Measurements from ENCODE around the gene SLC35B2.
A peak's percentile ranks its signal among the peaks of the same experiment; 100 is the strongest.
"Not testable (repeated sequence)": the region's sequence is repeated elsewhere in the genome, so short reads cannot be mapped to it uniquely, and the experiment has no call there.

Gene SLC35B2

GRCh38 chr6:44235891-44236516 is 21.3 kb downstream of the SLC35B2 start:
- DNase-seq (ENCODE audit: low spot score), result no peak

DNA sequence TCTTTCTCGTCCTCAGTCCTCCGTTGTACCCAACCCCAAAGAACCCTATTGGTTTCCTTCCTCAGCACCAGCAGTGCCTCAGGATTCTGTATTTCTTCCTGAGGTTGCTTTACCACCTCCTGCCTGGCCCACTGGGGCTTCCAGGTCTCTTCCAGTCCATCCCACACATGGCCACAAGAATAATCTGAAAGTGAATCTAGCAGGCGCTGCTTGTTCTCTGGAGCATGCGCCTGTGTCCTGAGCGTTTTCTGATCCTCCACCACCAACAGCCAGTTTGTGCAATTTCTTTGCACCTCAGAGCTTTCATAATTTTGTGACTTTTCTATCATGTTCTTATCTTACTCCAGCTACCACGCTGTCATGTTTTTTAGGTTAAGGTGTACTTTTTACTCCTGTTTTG is 22.1 kb downstream of the SLC35B2 start:
- no peak for DNase-seq (ENCODE audit: low spot score)

GRCh38 chr6:44234101-44235025 is 23.0 kb downstream of the SLC35B2 start:
- peak; percentile 62 for DNase-seq (ENCODE audit: low spot score)

GRCh38 chr6:44233567-44234100 is 23.7 kb downstream of the SLC35B2 start:
- no peak for DNase-seq (ENCODE audit: low spot score)

DNA sequence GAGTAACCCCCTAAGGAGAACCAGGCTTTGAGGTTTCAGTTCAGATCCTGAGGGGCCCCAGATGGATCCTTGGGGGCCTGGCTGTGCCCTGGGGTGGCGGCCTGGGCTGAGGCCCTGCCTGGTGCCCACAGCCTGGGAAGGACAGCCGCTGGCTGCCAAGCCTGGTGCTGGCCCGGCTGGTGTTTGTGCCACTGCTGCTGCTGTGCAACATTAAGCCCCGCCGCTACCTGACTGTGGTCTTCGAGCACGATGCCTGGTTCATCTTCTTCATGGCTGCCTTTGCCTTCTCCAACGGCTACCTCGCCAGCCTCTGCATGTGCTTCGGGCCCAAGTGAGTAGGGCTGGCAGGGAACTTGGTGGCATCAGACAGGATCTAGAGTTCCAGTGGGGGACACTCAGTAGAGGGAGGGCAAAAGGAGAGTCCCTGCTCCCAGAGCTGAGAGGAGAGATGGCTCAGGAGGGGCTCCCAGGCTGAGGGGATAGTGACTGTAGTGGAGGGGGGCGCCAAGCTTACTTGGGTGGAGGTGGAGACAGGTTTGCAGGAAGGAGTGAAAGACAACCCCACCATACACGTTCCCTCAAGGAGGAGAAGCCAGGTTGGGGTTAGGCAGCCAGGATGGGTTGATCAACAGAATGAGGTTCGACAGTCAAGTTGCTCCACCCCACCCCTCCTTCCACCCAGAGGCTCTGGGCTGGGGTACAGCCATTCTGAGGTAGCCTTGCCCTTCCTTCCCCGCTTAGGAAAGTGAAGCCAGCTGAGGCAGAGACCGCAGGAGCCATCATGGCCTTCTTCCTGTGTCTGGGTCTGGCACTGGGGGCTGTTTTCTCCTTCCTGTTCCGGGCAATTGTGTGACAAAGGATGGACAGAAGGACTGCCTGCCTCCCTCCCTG is 24.4 kb downstream of the SLC35B2 start:
- DNase-seq (ENCODE audit: low spot score), result no peak

GRCh38 chr6:44231426-44231825 is 25.9 kb downstream of the SLC35B2 start:
- DNase-seq (ENCODE audit: low spot score), result not testable (repeated sequence)

DNA sequence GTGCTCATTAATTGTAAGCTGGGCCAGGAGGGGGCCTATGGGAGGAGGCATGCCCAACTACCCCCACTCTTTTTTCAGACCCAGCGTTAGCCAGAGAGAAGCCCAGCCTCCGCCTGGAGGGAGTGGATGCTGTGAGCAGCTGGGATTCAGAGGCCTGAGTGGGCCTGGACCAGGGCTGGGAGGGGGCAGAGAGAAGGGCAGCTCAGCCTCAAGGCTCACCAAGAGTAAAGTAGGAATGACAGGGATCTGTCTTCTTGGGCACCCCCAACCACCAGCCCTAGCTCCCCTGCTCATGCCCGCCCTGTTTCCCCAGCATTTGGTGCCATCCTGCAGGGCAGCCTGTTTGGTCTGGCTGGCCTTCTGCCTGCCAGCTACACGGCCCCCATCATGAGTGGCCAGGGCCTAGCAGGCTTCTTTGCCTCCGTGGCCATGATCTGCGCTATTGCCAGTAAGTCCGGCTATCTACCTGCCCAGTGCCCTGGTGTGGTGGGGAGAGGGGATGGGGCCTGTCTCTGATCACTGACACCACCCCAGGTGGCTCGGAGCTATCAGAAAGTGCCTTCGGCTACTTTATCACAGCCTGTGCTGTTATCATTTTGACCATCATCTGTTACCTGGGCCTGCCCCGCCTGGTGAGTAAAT is 27.2 kb downstream of the SLC35B2 start:
- no peak for DNase-seq (ENCODE audit: low spot score)

GRCh38 chr6:44229376-44230033 is 27.8 kb downstream of the SLC35B2 start:
- DNase-seq (ENCODE audit: low spot score), result no peak

DNA sequence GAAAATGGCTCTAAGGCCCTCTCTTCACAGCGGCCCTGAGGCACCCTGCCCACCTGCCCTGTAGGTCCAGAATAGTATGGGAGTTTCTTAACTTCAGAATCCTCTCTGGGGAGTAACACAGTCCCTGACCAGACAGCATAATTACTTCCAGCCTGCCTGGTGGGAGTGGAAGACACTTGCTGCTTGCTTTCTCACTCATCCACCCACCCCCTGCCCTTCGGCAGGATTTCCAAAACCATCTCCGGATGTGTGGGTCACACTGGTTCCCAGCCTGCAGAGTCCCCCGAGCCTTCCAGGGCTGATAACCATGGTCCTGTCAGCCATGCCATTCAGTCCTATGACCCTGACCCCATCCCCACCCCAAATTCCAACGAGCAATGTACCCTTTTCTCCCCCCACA is 28.5 kb downstream of the SLC35B2 start:
- DNase-seq (ENCODE audit: low spot score), result no peak

- no peak for DNase-seq (ENCODE audit: low spot score)
Measured at GRCh38 chr6:44228433-44228832, 28.9 kb downstream of the SLC35B2 start.

- no peak for DNase-seq (ENCODE audit: low spot score)
Measured at GRCh38 chr6:44228031-44228430, 29.3 kb downstream of the SLC35B2 start.

DNA sequence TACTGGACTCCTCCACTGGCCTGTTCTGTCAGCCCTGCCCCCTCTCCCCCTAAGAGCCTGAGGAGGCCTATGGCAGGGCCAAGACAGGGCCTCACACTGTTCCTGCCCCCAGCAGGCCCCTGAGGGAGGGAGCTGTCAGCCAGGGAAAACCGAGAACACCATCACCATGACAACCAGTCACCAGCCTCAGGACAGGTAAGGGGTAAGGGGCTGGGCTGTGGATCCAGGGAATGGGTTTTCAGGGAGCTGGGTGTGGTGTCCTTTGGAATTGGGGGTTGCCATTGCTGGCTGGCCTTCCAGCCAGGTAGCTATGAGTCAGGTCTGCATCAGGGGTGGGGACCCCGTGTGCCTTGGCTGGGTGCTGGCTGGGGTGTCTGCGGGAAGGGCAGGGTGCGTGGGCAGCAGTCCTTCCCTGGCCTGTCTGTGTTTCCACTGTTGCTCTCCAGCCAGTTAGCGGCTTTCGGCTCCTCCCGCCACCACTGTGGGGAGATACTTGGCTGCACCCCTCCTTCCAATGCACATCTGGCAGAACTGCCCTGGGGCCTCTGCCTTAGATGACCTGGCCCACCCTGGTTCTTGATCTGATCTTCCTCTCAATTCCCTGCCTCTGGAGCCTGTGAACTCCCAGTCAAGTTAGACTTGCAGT is 30.1 kb downstream of the SLC35B2 start:
- DNase-seq (ENCODE audit: low spot score), result no peak

DNA sequence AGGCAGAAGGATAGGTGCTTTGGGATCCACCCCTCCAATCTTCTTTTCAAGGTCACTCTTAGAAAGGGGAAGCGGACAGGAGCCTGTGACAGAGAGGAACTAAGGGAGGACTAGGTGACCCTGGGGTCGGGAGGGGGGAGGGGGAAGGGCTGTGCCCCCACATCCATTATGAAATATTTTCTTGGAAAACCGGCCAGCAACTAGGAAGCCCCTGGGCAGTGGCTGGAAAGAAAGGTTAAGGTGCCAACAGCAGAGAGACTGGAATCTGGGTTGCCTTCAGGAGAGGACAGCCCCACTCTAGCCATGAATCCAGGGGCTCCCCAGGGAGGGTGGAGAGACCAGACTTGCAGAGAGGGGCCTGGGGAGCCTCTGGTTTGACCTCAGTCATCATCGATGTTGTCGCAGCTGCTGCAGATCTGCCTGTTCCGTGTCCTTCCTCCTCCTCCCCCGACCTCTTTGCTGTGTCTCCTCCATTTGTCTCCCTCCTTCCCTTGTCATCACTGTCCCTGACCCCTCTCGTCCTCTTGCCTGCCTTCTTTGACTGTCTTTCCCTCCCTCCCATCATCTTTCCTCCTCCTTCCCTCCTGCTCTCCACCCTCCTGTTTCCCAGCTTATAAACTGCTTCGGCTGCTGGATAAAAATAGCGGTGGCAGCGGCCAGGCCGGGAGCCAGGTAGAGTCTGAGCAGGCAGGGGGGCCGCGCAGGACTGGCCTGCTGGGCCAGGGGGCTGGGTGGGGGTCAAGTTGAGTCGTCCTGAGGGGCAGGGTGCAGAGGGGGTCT is 30.8 kb downstream of the SLC35B2 start:
- DNase-seq (ENCODE audit: low spot score), result peak; percentile 67

DNA sequence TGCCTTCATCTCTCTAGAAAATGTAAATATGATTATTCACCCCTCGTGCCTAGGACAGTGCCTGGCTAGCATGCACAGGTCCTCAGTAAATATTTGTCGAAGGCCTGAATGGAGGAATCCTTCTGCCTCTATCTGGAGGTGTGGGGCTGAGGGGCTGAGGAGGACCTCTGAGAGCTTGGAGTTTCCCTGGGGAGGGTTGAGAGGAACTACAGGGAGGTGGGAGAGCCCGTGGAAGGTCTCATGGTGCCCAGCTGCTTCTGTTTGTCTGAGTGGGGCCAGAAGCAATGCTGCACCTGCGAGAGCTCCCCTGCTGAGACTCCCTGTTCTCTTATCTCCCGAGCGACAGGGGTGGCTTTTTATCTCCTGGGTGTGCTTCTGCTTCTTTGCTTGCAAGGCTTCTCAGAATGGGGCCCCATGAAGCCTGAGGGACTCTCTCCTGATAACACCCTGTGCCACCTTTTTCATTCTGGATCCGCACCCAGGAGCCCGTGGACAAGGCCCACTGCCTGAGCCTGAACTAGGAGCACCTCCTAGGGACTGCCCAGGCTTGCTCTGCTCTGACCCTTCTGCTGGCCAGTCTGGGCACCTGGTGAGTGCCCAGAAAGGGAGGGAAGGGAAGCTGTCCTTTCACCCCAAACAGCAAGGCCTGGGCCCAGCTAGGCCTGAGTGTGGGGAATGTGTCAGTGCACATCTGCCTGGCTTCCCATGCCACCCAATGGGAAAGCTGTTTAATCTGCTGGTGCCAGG is 31.6 kb downstream of the SLC35B2 start:
- no peak for DNase-seq (ENCODE audit: low spot score)

- DNase-seq (ENCODE audit: low spot score), result no peak
Measured at GRCh38 chr6:44224965-44225305, 32.4 kb downstream of the SLC35B2 start.

DNA sequence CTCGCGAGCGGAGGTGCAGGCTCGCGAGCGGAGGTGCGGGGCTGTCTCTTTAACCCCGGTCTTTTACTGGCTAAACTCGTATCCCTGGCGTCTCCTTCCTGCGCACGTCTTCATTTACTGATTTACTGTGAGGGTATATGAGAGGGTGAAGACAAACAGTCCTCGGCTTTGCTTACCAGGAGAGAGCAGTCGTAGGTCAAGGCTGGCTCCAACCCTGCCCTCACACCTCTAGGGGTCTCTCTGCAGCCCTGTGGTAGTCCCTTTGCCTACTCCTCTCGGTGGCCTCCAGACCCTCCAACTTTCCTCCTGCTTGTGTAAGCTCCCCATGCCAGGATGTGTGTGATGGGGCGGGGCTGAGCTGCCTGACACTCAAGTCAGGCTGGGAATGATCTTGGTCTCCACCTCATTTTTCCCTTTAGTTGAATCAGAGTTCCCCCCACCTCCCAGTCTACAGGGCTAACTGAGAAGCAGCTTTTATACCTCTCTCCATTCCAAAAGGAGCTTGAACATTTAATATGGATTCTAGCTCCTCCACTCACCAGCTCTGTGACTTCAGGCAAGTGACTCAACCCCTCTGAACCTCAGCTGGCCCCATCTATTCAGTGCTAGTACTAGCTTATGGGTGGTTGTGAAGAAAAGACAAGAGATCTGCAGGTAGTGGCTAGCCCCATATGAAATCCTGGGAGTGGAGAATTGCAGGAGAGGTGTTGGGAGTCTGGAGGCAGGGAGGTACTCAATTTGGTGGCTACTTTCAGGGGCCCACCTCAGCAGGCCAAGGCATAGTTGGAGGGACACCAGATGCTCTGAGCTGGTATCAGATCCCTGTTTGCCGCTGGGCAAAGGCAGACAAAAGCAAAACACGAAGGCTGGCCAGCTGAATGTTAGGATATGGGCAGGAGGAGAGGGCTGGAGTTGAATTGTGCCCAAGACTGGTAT is 33.0 kb downstream of the SLC35B2 start:
- DNase-seq (ENCODE audit: low spot score), result peak; percentile 77

DNA sequence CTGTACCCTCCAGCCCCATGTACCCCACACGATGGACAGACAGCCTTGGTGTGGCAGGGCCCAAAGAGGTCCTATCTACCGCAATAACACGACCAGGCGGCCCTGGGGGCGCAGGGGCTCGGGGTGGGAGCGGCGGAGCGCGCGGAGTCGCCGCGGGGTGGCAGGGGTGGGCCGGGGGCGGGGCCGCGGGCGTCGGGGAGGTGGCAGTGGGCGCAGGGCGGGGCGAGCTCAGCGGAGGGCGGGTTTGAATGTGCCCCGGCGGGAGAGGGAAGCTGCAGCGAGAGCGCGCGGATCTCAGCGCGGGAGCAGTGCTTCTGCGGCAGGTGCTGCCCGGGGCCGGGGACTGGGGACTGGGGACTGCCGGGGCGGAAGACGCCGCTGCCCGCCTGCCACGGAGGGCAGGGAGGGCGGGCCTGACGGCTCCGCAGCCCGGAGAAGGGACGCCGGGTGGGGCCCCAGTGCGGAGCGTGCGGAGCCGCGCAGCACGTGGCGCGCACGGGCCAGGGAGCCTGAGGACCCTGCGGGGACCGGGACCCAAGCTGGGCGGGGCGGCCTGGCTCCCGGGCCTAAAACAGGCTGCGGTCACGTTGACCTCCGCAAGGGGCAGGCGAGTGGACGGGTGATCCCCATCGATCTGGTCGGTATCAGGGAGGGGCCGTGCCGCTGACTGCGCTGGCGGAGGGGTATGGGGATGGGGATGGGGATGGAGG is 33.9 kb downstream of the SLC35B2 start, which contains the start of gene SLC29A1:
SLC29A1 (plus strand) TSS at position 277 of the 710 bp plus-strand sequence. CDS start 3,719 bp downstream, outside the sequence.
- DNase-seq (ENCODE audit: low spot score), result peak; percentile 85
